GM23248 (cell line): ENCODE data around the gene CLIC5. TPM values are rescaled to one million over a fixed set of nuclear protein-coding genes. Genes with fewer than 3 reads are reported as not detected.

Source experiments
- DNase-seq: peaks from one replicate; pipeline ENCODE4 v3.0.0-alpha.2; 2015
- H2AFZ ChIP-seq: fragments of 200-600 bp; sonication (generic); 2 replicates; pipeline ENCODE4 v1.6.1; 2016; ENCODE audit warnings: antibody characterized with exemption
- H3F3A ChIP-seq: fragments of 200-600 bp; sonication (generic); 2 replicates; pipeline ENCODE4 v1.6.1; 2016; ENCODE audit warnings: mild to moderate bottlenecking, antibody characterized with exemption, mixed run types; ENCODE audit not compliant: insufficient read depth
- H3K27ac ChIP-seq: fragments of 200-600 bp; sonication (generic); 2 replicates; pipeline ENCODE4 v1.5.1; 2016; ENCODE audit warnings: mild to moderate bottlenecking
- H3K27me3 ChIP-seq: fragments of 200-600 bp; sonication (generic); replicated peaks from 2 replicates; pipeline ENCODE4 v1.6.1; 2016; ENCODE audit warnings: mild to moderate bottlenecking; ENCODE audit not compliant: insufficient read depth
- H3K36me3 ChIP-seq: fragments of 200-600 bp; sonication (generic); 2 replicates; pipeline ENCODE4 v1.6.1; 2016; ENCODE audit warnings: low read depth, mild to moderate bottlenecking
- H3K4me1 ChIP-seq: fragments of 200-600 bp; sonication (generic); 2 replicates; pipeline ENCODE4 v1.6.1; 2016; ENCODE audit warnings: mild to moderate bottlenecking; ENCODE audit not compliant: insufficient read depth
- H3K4me2 ChIP-seq: fragments of 200-600 bp; sonication (generic); one replicate; pipeline ENCODE4 v1.6.1; 2016; ENCODE audit warnings: mild to moderate bottlenecking; ENCODE audit not compliant: unreplicated experiment
- H3K4me3 ChIP-seq: fragments of 200-600 bp; sonication (generic); 2 replicates; pipeline ENCODE4 v1.5.1; 2016; ENCODE audit warnings: mild to moderate bottlenecking
- H3K79me2 ChIP-seq: fragments of 200-600 bp; sonication (generic); 2 replicates; pipeline ENCODE4 v1.6.1; 2016; ENCODE audit warnings: mild to moderate bottlenecking; ENCODE audit not compliant: insufficient read depth
- H3K9ac ChIP-seq: fragments of 200-600 bp; sonication (generic); 2 replicates; pipeline ENCODE4 v1.6.1; 2016; ENCODE audit warnings: mild to moderate bottlenecking
- H3K9me2 ChIP-seq: fragments of 200-600 bp; sonication (generic); 2 replicates; pipeline ENCODE4 v1.6.1; 2016; ENCODE audit warnings: mixed run types, mild to moderate bottlenecking, moderate library complexity; ENCODE audit not compliant: insufficient read depth
- H3K9me3 ChIP-seq: fragments of 200-600 bp; sonication (generic); one replicate; pipeline ENCODE4 v1.6.1; 2017; ENCODE audit warnings: low read depth
- H4K20me1 ChIP-seq: fragments of 200-600 bp; sonication (generic); 2 replicates; pipeline ENCODE4 v1.6.0; 2016; ENCODE audit not compliant: insufficient read depth
- EZH2 ChIP-seq: fragments of 200-600 bp; sonication (generic); IDR thresholded peaks from 2 replicates; pipeline ENCODE4 v1.6.1; 2018; ENCODE audit warnings: antibody characterized with exemption, mild to moderate bottlenecking; ENCODE audit not compliant: insufficient read depth, poor library complexity, severe bottlenecking
- EZH2phosphoT487 ChIP-seq: fragments of 200-600 bp; sonication (generic); IDR thresholded peaks from 2 replicates; pipeline ENCODE4 v1.6.1; 2018; ENCODE audit warnings: antibody characterized with exemption, moderate library complexity, mild to moderate bottlenecking, low read depth; ENCODE audit not compliant: insufficient read depth
- WGBS, 2 experiments: methylation state at CpG; one replicate each; pipeline ENCODE4 v1.1.6; 2015 to 2017; ENCODE audit warnings: low lambda C conversion rate in 2 of 2, low coverage in 1 of 2; ENCODE audit errors: missing lambda C conversion rate in 2 of 2; 5-methylcytosine and 5-hydroxymethylcytosine counted together
- in situ Hi-C: fragments of 300-500 bp; cut with MboI; formaldehyde crosslinking; loops from 2 replicates; pipeline ENCODE4 v1.15.0; 2020
- polyA plus RNA-seq: library from polyadenylated mRNA; unstranded; fragments of >200 nt; fragmentation: Nextera tagmentation; extraction: Ambion mirVana; gene quantifications from 2 replicates; pipeline ENCODE4 v1.2.1, GENCODE V29; 2016
- total RNA-seq: library from RNA; depleted of rRNA; stranded (reverse); fragments of >200 nt; shearing (Covaris generic); gene quantifications from 2 replicates; pipeline ENCODE4 v1.2.3, GENCODE V29; 2014

Gene CLIC5
- total and polyA plus RNA-seq, 2 experiments from 2014 or later = not detected

DNA sequence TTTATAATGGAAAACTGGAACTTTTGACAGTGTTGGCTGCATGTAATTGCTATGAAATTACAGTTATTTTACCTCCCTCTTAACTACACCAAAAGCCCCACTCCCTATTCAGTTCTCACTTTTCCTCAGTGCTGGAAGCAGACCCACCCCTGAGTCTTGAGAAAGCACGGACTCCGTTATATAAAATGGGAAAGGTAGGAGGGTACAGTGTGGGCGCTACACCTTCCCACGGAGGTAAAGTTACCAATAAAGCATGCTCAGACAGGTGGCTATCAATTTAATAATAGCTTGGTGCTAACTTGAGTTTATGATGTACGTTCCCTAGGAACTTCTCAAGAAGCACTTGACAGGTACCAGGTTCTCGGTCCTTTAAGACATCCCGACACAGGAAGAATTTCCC, 59.0 kb downstream of the CLIC5 start:
- H3F3A ChIP-seq = no peaks in the 10 kb centered on the region
- H3K9me3 ChIP-seq = no peaks in the 10 kb centered on the region
- H3K4me3 ChIP-seq = no peak overlapping the region
- H3K27ac ChIP-seq = no peak overlapping the region
- DNase-seq = no peak
- no peaks in the 10 kb centered on the region for H3K79me2 ChIP-seq
- H3K4me2 ChIP-seq = no peak overlapping the region
- H3K9ac ChIP-seq = no peak overlapping the region
- no peaks in the 10 kb centered on the region for H3K4me1 ChIP-seq
- H3K36me3 ChIP-seq = no peaks in the 10 kb centered on the region
- TF ChIP-seq EZH2 (no peak), EZH2phosphoT487 (no peak)
- 69 to 72% methylated on average over 7 of the region's 7 CpGs for WGBS, 2 experiments
- no peaks in the 10 kb centered on the region for H4K20me1 ChIP-seq
- in situ Hi-C loops = no loop called here
- H2AFZ ChIP-seq = no peak overlapping the region
- no peaks in the 10 kb centered on the region for H3K9me2 ChIP-seq
- H3K27me3 ChIP-seq = peaks cover 17% of the 10 kb centered on the region

DNA sequence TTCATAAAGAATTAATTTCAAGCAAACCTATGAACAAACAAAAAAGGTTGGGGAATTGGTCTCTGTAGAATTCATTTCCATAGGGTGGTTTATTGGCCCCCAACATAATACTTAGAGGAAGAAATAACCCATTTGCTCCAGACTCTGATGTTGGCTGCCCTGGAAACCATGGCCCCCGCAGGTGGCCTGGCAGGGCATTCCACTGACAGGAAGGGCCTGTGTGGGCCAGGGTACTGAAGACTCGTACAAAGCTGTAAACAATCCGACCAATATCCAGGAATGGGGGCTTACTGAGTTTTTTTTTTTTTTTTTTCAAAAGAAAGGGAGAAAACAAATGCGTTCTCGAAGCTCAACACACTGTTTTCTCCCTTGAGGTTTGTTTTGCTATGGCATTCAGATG, 59.5 kb downstream of the CLIC5 start:
- no peak for TF ChIP-seq EZH2phosphoT487
- no peak for TF ChIP-seq EZH2
- H3K27me3 ChIP-seq = peaks cover 17% of the 10 kb centered on the region
- H3K79me2 ChIP-seq = no peaks in the 10 kb centered on the region
- H4K20me1 ChIP-seq = no peaks in the 10 kb centered on the region
- H2AFZ ChIP-seq = no peak overlapping the region
- no peaks in the 10 kb centered on the region for H3K4me1 ChIP-seq
- H3K4me2 ChIP-seq = no peak overlapping the region
- in situ Hi-C loops = no loop called here
- no peak overlapping the region for H3K9ac ChIP-seq
- no peaks in the 10 kb centered on the region for H3K36me3 ChIP-seq
- H3K4me3 ChIP-seq = no peak overlapping the region
- H3K9me3 ChIP-seq = no peaks in the 10 kb centered on the region
- DNase-seq = no peak
- no peaks in the 10 kb centered on the region for H3K9me2 ChIP-seq
- H3F3A ChIP-seq = no peaks in the 10 kb centered on the region
- WGBS, 2 experiments = 32 to 47% methylated on average over 5 of the region's 5 CpGs
- H3K27ac ChIP-seq = no peak overlapping the region

DNA sequence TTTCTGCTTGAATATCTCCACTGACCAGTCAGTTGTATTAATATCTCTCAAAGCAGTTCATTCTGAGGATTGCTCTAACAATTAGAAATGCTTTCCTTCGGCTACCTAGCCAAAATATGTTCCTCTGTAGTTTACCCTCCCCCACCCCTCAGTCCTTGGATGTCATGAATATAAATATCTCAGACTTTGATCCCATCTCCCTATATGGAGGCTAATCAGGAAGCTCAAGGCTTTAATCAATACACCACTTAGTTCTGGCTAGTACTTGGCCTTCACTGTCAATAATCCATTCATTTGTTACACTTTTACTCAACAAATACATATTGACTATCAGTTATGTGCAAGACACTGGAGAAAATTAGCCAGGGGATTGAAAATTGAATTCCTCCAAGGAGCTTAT, 60.1 kb downstream of the CLIC5 start:
- DNase-seq = no peak
- WGBS, 2 experiments = 21 to 35% methylated on average over 1 of the region's 1 CpG
- H3K9me3 ChIP-seq = no peaks in the 10 kb centered on the region
- H3K36me3 ChIP-seq = no peaks in the 10 kb centered on the region
- H3K27ac ChIP-seq = no peak overlapping the region
- H3K4me1 ChIP-seq = no peaks in the 10 kb centered on the region
- H3K9ac ChIP-seq = no peak overlapping the region
- H3F3A ChIP-seq = no peaks in the 10 kb centered on the region
- H2AFZ ChIP-seq = no peak overlapping the region
- H3K4me2 ChIP-seq = no peak overlapping the region
- no peaks in the 10 kb centered on the region for H4K20me1 ChIP-seq
- no peak for TF ChIP-seq EZH2
- no peaks in the 10 kb centered on the region for H3K79me2 ChIP-seq
- no peaks in the 10 kb centered on the region for H3K9me2 ChIP-seq
- peaks cover 17% of the 10 kb centered on the region for H3K27me3 ChIP-seq
- in situ Hi-C loops = no loop called here
- H3K4me3 ChIP-seq = no peak overlapping the region

DNA sequence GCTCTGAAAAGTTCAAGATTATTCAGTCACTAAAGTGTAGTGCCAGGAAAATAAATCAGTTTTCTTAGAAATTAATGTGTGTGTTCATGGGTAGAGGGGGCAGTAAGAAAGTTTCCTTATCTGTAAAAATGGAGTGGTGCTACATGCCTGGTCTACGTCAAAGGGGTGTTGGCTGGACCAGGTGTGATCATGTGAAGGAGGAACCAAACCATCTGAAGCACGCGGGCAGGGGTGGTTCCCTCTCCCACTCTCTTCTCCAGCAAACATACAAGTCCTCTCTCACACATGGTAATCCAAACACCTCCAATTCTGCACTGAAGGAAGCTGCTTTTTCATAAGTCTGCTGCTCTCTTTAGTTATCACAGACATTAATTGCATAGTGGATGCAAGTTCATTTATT, 63.1 kb downstream of the CLIC5 start:
- in situ Hi-C loops = no loop called here
- WGBS, 2 experiments = 82 to 86% methylated on average over 3 of the region's 3 CpGs
- Histone ChIP-seq H3K79me2 (no peaks in the 10 kb centered on the region), H3K9ac (no peak overlapping the region), H3K9me3 (no peaks in the 10 kb centered on the region), H3K27me3 (peaks cover 17% of the 10 kb centered on the region), H3K4me2 (no peak overlapping the region), H3K36me3 (no peaks in the 10 kb centered on the region), H3K4me1 (no peaks in the 10 kb centered on the region), H4K20me1 (no peaks in the 10 kb centered on the region), H3F3A (no peaks in the 10 kb centered on the region), H3K9me2 (no peaks in the 10 kb centered on the region), H3K4me3 (no peak overlapping the region), H2AFZ (no peak overlapping the region), H3K27ac (no peak overlapping the region)
- TF ChIP-seq EZH2 (no peak), EZH2phosphoT487 (no peak)
- no peak for DNase-seq

DNA sequence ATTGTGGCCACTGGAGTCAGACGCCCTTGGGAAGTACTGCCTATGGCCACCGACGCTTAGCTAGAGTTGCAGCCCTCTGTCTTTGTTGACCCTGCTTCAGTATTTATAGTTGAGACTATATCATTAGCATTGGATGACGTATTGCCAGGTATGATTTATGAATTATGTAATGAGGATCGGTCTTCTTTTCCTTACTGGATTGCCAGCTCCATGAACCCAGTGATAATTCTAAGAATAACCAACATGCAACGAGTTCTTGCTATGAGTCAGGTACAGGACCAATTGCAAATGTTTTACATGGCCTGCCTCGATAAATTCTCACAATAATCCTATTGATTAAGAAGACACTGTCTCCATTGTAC, 63.5 kb downstream of the CLIC5 start:
- no peak for DNase-seq
- Histone ChIP-seq H3K4me3 (no peak overlapping the region), H3K4me1 (no peaks in the 10 kb centered on the region), H3K9me3 (no peaks in the 10 kb centered on the region), H3K9me2 (no peaks in the 10 kb centered on the region), H4K20me1 (no peaks in the 10 kb centered on the region), H3K9ac (no peak overlapping the region), H3K4me2 (no peak overlapping the region), H3K27me3 (peaks cover 17% of the 10 kb centered on the region), H2AFZ (no peak overlapping the region), H3K79me2 (no peaks in the 10 kb centered on the region), H3K27ac (no peak overlapping the region), H3F3A (no peaks in the 10 kb centered on the region), H3K36me3 (no peaks in the 10 kb centered on the region)
- TF ChIP-seq EZH2 (no peak), EZH2phosphoT487 (no peak)
- 56 to 60% methylated on average over 7 of the region's 7 CpGs for WGBS, 2 experiments
- in situ Hi-C loops = no loop called here
